ENCODE data around the gene NTHL1. TPM values are rescaled to one million over a fixed set of nuclear protein-coding genes. Genes with fewer than 3 reads are reported as not detected.
A peak's percentile ranks its signal among the peaks of the same experiment; 100 is the strongest.

NTHL1 gene
- total RNA-seq, 4 donors from 2014 or later = 7.8 to 26.0 (median 10.0) TPM

GRCh38 chr16:2026461-2027023, 21.1 kb downstream of the NTHL1 start, which contains the start of gene NHERF2:
Gene NHERF2, plus strand, starts transcription at chr16:2026902. Its CDS starts 104 bp downstream, at chr16:2027006.
- no peaks in the 10 kb centered on the region for H3K9me3 ChIP-seq
- H3K4me3 ChIP-seq = peak within 1 kb of the TSS; percentile 51 to 90 (median 63)
- peaks cover 0 to 19% (median 0%) of the 10 kb centered on the region in 4 donors for H3K27me3 ChIP-seq
- intact Hi-C loops (cut with DNase I) = no loop called here
- DNase-seq = no peak
- WGBS, 2 donors = 21% methylated on average over 4 of the region's 59 CpGs; no CpG with 5 or more reads in 1 of the 2 donors
- H3K27ac ChIP-seq = peak within 1 kb of the TSS; percentile 68 to 86 (median 80)
- peaks cover 39 to 87% (median 45%) of the 10 kb centered on the region in 3 donors for H3K4me1 ChIP-seq
- TF ChIP-seq CTCF (IDR thresholded peaks at IDR 0.05) (no peak), POLR2A (IDR thresholded peaks at IDR 0.05) (no peak)
- H3K36me3 ChIP-seq = peaks cover 0 to 6% (median 0%) of the 10 kb centered on the region in 3 donors

DNA sequence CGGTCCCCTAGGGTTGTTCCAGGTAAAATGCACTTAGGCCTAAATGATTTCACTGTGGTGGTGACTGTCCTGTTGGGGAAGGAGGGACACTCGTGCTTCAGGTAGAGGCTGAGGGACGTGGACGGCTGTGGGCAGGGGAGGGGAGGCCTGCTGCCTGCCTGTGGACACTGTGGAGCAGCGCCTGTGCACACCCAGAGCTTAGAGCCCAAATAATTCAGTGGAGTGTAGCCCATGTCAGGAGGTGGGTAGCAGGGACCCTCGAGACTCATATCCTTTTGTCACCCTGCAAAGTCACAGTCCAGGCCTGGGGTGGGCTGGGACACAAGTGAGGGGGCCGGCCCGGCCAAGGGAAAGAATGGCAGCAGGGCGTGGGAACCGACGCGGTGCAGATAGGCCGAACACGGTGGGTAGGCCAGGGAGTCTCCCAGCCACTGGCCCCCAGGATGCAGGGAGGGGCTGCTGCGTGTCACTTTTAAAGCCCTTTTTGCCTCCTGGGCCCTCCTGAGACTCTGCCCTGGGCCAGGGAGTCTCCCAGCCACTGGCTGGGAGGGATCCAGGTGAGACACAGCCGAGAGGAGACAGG, 21.7 kb downstream of the NTHL1 start:
- H3K9me3 ChIP-seq = no peaks in the 10 kb centered on the region
- H3K4me1 ChIP-seq = peaks cover 37 to 81% (median 39%) of the 10 kb centered on the region in 3 donors
- peaks cover 0 to 25% (median 0%) of the 10 kb centered on the region in 4 donors for H3K27me3 ChIP-seq
- peak overlapping the region; percentile 51 to 90 (median 63) for H3K4me3 ChIP-seq
- peak overlapping the region; percentile 42 to 86 (median 80) for H3K27ac ChIP-seq
- H3K36me3 ChIP-seq = peaks cover 0 to 6% (median 0%) of the 10 kb centered on the region in 3 donors
- intact Hi-C loops (cut with DNase I) = no loop called here
- TF ChIP-seq CTCF (IDR thresholded peaks at IDR 0.05) (no peak), POLR2A (IDR thresholded peaks at IDR 0.05) (no peak)
- no peak for DNase-seq
- WGBS, 2 donors = 85 to 86% methylated on average over 6 to 10 of the region's 16 CpGs

GRCh38 chr16:2025251-2025650, 22.4 kb downstream of the NTHL1 start:
- 82 to 100% methylated on average over 2 to 12 of the region's 14 CpGs for WGBS, 2 donors
- no peak for DNase-seq
- Histone ChIP-seq H3K4me1 (peaks cover 40 to 81% (median 42%) of the 10 kb centered on the region in 3 donors), H3K9me3 (no peaks in the 10 kb centered on the region), H3K4me3 (no peak overlapping the region), H3K27ac (no peak overlapping the region), H3K27me3 (peaks cover 0 to 32% (median 6%) of the 10 kb centered on the region in 4 donors), H3K36me3 (peaks cover 0 to 6% (median 0%) of the 10 kb centered on the region in 3 donors)
- TF ChIP-seq CTCF (IDR thresholded peaks at IDR 0.05) (no peak), POLR2A (IDR thresholded peaks at IDR 0.05) (no peak)
- intact Hi-C loops (cut with DNase I) = no loop called here

GRCh38 chr16:2024032-2024420, 23.6 kb downstream of the NTHL1 start:
- 88 to 91% methylated on average over 12 of the region's 12 CpGs for WGBS, 2 donors
- Histone ChIP-seq H3K36me3 (no peaks in the 10 kb centered on the region), H3K4me3 (peak overlapping the region in 2 of 4 donors; percentile 32 to 61), H3K27ac (peak overlapping the region; percentile 29 to 85 (median 78)), H3K9me3 (no peaks in the 10 kb centered on the region), H3K4me1 (peaks cover 41 to 80% (median 51%) of the 10 kb centered on the region in 3 donors), H3K27me3 (peaks cover 3 to 44% (median 11%) of the 10 kb centered on the region in 4 donors)
- DNase-seq = no peak
- intact Hi-C loops (cut with DNase I) = loop anchor here (5.0 kb wide), 1 partner anchor 118 kb away; no protein-coding TSS in a partner anchor
- TF ChIP-seq CTCF (IDR thresholded peaks at IDR 0.05) = no peak
- TF ChIP-seq POLR2A (IDR thresholded peaks at IDR 0.05) = no peak
